ENCODE results near the gene HSDL2. TPM values are rescaled to one million over a fixed set of nuclear protein-coding genes. Genes with fewer than 3 reads are reported as not detected.
A peak's percentile ranks its signal among the peaks of the same experiment; 100 is the strongest.

The HSDL2 gene
- total and polyA plus RNA-seq, 10 of the 15 experiments (the other 5 are each of a cell fraction or from before 2014, with no cell fraction given) = 20.9 to 46.1 (median 27.0) TPM

DNA sequence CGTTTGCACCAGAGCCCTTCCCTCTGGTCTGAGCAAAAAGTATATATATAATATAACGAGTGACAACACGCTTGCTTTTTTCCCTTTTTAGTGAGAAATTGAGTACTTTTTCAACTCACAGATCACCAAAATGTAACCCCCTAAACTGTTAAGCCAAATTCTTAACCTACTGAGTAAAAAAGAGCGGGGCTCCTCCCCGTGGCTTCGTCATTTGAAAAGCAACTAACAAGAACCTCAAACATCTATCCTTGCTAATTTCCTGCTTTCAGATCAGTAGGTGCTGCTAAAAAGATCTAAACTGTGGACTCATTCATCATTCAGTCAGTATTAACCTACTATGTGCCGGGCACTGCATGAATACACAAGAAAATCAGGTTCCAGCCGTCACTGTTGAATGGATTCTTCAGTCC, 45.5 kb upstream of the HSDL2 start:
- intact Hi-C loops (cut with micrococcal nuclease; ENCODE audit: unreplicated experiment) = loop anchor here (1.0 to 5.0 kb wide), 6 partner anchors 43 to 437 kb away; partner anchors contain the start of gene UGCG
- RAD21 ChIA-PET (ENCODE audit: unreplicated experiment) = interaction anchor here (0.8 to 1.5 kb wide), 6 partner anchors 45 to 238 kb away, joined by 3 to 7 read pairs (median 4); partner anchors contain the start of gene HSDL2
- SMC1A ChIA-PET (ENCODE audit: uncharacterized antibody, unreplicated experiment) = interaction anchor here (0.7 to 1.3 kb wide), 5 partner anchors 26 to 285 kb away, joined by 3 read pairs; no protein-coding TSS in a partner anchor
- WGBS (ENCODE audit: insufficient coverage, insufficient replicate concordance, low lambda C conversion rate, missing lambda C conversion rate) = 0% methylated on average over 8 of the region's 8 CpGs
- no TSS peak for BruUV-seq (replicated peaks)
- Histone ChIP-seq H2AFZ (ENCODE audit: control insufficient read depth, low read depth, low read length) (peak overlapping the region; percentile 86), H3K4me3 (peak overlapping the region; percentile 80), H3K9me3 (replicated peaks; ENCODE audit: control insufficient read depth, insufficient read depth, low read length) (no peaks in the 10 kb centered on the region), H3K9ac (ENCODE audit: control insufficient read depth, insufficient read depth, low read length) (peak overlapping the region; percentile 88), H4K20me1 (ENCODE audit: control insufficient read depth, insufficient read depth) (no peaks in the 10 kb centered on the region), H3K27me3 (replicated peaks in 1 of 2; ENCODE audit: control insufficient read depth in 2 of 2, insufficient read depth in 2 of 2, low read length in 1 of 2) (no peaks in the 10 kb centered on the region), H3K79me2 (ENCODE audit: control insufficient read depth, insufficient read depth, low read length) (peaks cover 37% of the 10 kb centered on the region), H3K4me2 (ENCODE audit: control insufficient read depth, insufficient read depth) (peak overlapping the region; percentile 95), H3K4me1 (ENCODE audit: control insufficient read depth, insufficient read depth, low read length) (peaks cover 4% of the 10 kb centered on the region; the same call in 1 of the 2 replicates), H3K27ac (ENCODE audit: control insufficient read depth, insufficient read depth) (peak overlapping the region; percentile 77), H3K36me3 (ENCODE audit: control insufficient read depth in 2 of 2, insufficient read depth in 2 of 2, low read length in 1 of 2) (no peaks in the 10 kb centered on the region)
- POLR2A ChIA-PET = interaction anchor here (1.7 kb wide), 1 partner anchor 45 kb away, joined by 7 read pairs; the partner anchor contains the start of gene HSDL2
- in situ Hi-C loops (cut with MboI) = no loop called here
- DNase-seq (ENCODE audit: low read depth, low spot score) (no peak), ATAC-seq (peak; percentile 11), FAIRE-seq (peak; percentile 31)
- CTCF ChIA-PET = interaction anchor here (0.8 to 1.8 kb wide), 5 partner anchors 8 to 238 kb away, joined by 3 to 10 read pairs (median 4); no protein-coding TSS in a partner anchor
- TF ChIP-seq IRF4 (IDR thresholded peaks at IDR 0.05; ENCODE audit: low read depth, low read length) (no peak), MXI1 (IDR thresholded peaks at IDR 0.05; ENCODE audit: low read depth, low read length) (no peak), RAD21 (IDR thresholded peaks at IDR 0.05; ENCODE audit: insufficient read depth, low read depth, low read length) (peak; percentile 11; the same call in 1 of the 2 replicates), ETV6 (conservative IDR thresholded peaks at IDR 0.05 in 1 of 2, IDR thresholded peaks at IDR 0.05 in 1 of 2; ENCODE audit: borderline replicate concordance in 1 of 2, low read depth in 1 of 2) (no peak), ZBED1 (IDR thresholded peaks at IDR 0.05; ENCODE audit: borderline replicate concordance) (no peak), JUNB (IDR thresholded peaks at IDR 0.05) (peak; percentile 31; the same call in 1 of the 2 replicates), ZNF384 (IDR thresholded peaks at IDR 0.05; ENCODE audit: borderline replicate concordance, low read depth, low read length) (no peak), NFIC (IDR thresholded peaks at IDR 0.05; ENCODE audit: low read depth, low read length) (0 out of 2 replicates have a peak, but pooled peaks have one; percentile 40), CBX3 (IDR thresholded peaks at IDR 0.05; ENCODE audit: borderline replicate concordance, low read depth) (no peak), MTA3 (IDR thresholded peaks at IDR 0.05; ENCODE audit: borderline replicate concordance, low read length) (peak; percentile 62; the same call in 1 of the 2 replicates), SMC3 (IDR thresholded peaks at IDR 0.05; ENCODE audit: borderline replicate concordance, low read length) (no peak), KLF5 (IDR thresholded peaks at IDR 0.05; ENCODE audit: partially characterized antibody) (no peak), PML (IDR thresholded peaks at IDR 0.05; ENCODE audit: low read length) (peak; percentile 44; the same call in 1 of the 2 replicates), NR2C1 (IDR thresholded peaks at IDR 0.05) (no peak), ATF7 (IDR thresholded peaks at IDR 0.05; ENCODE audit: low read depth) (no peak)
- TF ChIP-seq, protein P1, sequence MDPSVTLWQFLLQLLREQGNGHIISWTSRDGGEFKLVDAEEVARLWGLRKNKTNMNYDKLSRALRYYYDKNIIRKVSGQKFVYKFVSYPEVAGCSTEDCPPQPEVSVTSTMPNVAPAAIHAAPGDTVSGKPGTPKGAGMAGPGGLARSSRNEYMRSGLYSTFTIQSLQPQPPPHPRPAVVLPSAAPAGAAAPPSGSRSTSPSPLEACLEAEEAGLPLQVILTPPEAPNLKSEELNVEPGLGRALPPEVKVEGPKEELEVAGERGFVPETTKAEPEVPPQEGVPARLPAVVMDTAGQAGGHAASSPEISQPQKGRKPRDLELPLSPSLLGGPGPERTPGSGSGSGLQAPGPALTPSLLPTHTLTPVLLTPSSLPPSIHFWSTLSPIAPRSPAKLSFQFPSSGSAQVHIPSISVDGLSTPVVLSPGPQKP (IDR thresholded peaks at IDR 0.05; ENCODE audit: low read depth, low read length) = no peak
- TF ChIP-seq, protein P2, sequence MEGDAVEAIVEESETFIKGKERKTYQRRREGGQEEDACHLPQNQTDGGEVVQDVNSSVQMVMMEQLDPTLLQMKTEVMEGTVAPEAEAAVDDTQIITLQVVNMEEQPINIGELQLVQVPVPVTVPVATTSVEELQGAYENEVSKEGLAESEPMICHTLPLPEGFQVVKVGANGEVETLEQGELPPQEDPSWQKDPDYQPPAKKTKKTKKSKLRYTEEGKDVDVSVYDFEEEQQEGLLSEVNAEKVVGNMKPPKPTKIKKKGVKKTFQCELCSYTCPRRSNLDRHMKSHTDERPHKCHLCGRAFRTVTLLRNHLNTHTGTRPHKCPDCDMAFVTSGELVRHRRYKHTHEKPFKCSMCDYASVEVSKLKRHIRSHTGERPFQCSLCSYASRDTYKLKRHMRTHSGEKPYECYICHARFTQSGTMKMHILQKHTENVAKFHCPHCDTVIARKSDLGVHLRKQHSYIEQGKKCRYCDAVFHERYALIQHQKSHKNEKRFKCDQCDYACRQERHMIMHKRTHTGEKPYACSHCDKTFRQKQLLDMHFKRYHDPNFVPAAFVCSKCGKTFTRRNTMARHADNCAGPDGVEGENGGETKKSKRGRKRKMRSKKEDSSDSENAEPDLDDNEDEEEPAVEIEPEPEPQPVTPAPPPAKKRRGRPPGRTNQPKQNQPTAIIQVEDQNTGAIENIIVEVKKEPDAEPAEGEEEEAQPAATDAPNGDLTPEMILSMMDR (IDR thresholded peaks at IDR 0.05 in 2 of 3, conservative IDR thresholded peaks at IDR 0.05 in 1 of 3; ENCODE audit: control insufficient read depth in 2 of 3, extremely low read depth in 1 of 3, insufficient read depth in 1 of 3, low read depth in 3 of 3, low read length in 3 of 3) = peak in 1 of 3 experiments; percentile 20; a peak in 2 of 6 replicates
- TF ChIP-seq, protein P3, sequence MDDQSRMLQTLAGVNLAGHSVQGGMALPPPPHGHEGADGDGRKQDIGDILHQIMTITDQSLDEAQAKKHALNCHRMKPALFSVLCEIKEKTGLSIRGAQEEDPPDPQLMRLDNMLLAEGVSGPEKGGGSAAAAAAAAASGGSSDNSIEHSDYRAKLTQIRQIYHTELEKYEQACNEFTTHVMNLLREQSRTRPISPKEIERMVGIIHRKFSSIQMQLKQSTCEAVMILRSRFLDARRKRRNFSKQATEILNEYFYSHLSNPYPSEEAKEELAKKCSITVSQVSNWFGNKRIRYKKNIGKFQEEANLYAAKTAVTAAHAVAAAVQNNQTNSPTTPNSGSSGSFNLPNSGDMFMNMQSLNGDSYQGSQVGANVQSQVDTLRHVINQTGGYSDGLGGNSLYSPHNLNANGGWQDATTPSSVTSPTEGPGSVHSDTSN (IDR thresholded peaks at IDR 0.05; ENCODE audit: insufficient replicate concordance, low read depth, low read length) = peak; percentile 61
- TF ChIP-seq, protein P4, sequence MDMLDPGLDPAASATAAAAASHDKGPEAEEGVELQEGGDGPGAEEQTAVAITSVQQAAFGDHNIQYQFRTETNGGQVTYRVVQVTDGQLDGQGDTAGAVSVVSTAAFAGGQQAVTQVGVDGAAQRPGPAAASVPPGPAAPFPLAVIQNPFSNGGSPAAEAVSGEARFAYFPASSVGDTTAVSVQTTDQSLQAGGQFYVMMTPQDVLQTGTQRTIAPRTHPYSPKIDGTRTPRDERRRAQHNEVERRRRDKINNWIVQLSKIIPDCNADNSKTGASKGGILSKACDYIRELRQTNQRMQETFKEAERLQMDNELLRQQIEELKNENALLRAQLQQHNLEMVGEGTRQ (IDR thresholded peaks at IDR 0.05; ENCODE audit: borderline replicate concordance, low read depth, low read length) = no peak
